H1 (cell line): Measurements from ENCODE around the gene VPS11.

ENCODE experiments used
- CTCF ChIP-seq, 3 experiments: IDR thresholded peaks; 1 replicate in 2 of 3; 2 replicates in 1 of 3; pipeline versions ENCODE4 v1.5.1 to v1.6.1; 2011; ENCODE audit warnings: low read length in 3 of 3, mild to moderate bottlenecking in 3 of 3, inconsistent platforms in 2 of 3, low read depth in 1 of 3, moderate library complexity in 1 of 3; ENCODE audit not compliant: insufficient read depth in 1 of 3; ENCODE audit errors: control extremely low read depth in 1 of 3
- GABPA ChIP-seq: IDR thresholded peaks from 2 replicates; pipeline ENCODE4 v1.6.1; 2011; ENCODE audit warnings: mild to moderate bottlenecking, low read length, moderate library complexity, borderline replicate concordance; ENCODE audit not compliant: insufficient read depth
- HDAC2 ChIP-seq, 2 experiments: fragments of 300-600 bp in 1 of 2; sonication (generic) in 1 of 2; IDR thresholded peaks; 2 replicates each; pipeline ENCODE4 v1.6.1; 2011 to 2012; ENCODE audit warnings: low read depth in 2 of 2, low read length in 2 of 2, mild to moderate bottlenecking in 2 of 2, moderate library complexity in 2 of 2, borderline replicate concordance in 1 of 2, inconsistent platforms in 1 of 2
- JUND ChIP-seq: IDR thresholded peaks from 2 replicates; pipeline ENCODE4 v1.6.1; 2011; ENCODE audit warnings: mild to moderate bottlenecking, improper control_type of control experiment, low read length
- POLR2A ChIP-seq, 2 experiments: IDR thresholded peaks; 1 replicate in 1 of 2; 2 replicates in 1 of 2; pipeline ENCODE4 v1.6.1; 2011; ENCODE audit warnings: low read depth in 2 of 2, low read length in 2 of 2, mild to moderate bottlenecking in 2 of 2; ENCODE audit errors: control extremely low read depth in 1 of 2
- POLR2AphosphoS5 ChIP-seq: IDR thresholded peaks from 2 replicates; pipeline ENCODE4 v1.6.1; 2011; ENCODE audit warnings: low read depth, low read length
- SIN3A ChIP-seq, 2 experiments: IDR thresholded peaks in 1 of 2; conservative IDR thresholded peaks in 1 of 2; 2 replicates each; pipeline ENCODE4 v1.6.1; 2011 to 2012; ENCODE audit warnings: low read length in 2 of 2, improper control_type of control experiment in 1 of 2, low read depth in 1 of 2, mild to moderate bottlenecking in 1 of 2
- SUZ12 ChIP-seq: fragments of 200-600 bp; sonication (generic); IDR thresholded peaks from 2 replicates; pipeline ENCODE4 v1.6.1; 2012; ENCODE audit warnings: mild to moderate bottlenecking, inconsistent platforms, low read length, moderate library complexity, mixed read lengths

DNA sequence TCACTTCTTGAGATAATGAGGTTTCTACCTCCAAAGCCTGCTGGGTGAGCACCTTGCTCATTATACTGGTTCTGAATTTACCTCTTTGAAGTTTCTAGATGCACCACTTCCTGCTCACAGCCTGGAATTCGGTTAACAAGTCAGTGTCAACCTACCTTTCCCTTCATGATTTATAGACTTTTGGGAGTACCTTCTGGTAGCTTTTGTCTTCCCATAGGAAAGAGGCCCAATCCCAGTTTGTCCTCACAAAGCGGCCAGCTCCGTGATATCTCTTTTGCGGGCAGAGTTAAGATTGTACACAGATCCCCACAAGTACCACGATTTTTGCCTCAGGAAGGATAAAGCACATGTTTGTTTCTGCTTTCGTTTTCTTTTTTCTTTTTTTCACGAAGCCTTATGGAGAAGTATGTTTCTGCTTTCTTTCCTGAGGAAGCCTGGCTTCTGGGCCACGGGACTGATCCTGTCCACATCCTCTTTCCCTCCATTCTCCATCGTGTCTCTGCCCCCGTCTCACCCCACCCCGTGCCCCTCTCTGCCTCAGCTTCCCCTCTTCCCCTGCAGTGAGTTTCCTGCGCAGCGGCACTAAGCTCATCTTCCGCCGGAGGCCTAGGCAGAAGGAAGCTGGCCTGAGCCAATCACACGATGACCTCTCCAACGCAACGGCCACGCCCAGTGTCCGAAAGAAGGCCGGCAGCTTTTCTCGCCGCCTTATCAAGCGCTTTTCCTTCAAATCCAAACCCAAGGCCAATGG lies 48.0 kb downstream of the VPS11 start:
- no peak for TF ChIP-seq CTCF (IDR thresholded peaks at IDR 0.05; ENCODE audit: control extremely low read depth in 1 of 3, insufficient read depth in 1 of 3, low read depth in 1 of 3, low read length in 3 of 3)
- TF ChIP-seq GABPA: no peak
- TF ChIP-seq SUZ12: no peak
- no peak for TF ChIP-seq POLR2A (IDR thresholded peaks at IDR 0.05; ENCODE audit: control extremely low read depth in 1 of 2, low read depth in 2 of 2, low read length in 2 of 2)
- no peak for TF ChIP-seq POLR2AphosphoS5
- TF ChIP-seq HDAC2 (IDR thresholded peaks at IDR 0.05; ENCODE audit: borderline replicate concordance in 1 of 2, low read depth in 2 of 2, low read length in 2 of 2): no peak
- no peak for TF ChIP-seq JUND
- no peak for TF ChIP-seq SIN3A (conservative IDR thresholded peaks at IDR 0.05 in 1 of 2, IDR thresholded peaks at IDR 0.05 in 1 of 2; ENCODE audit: low read depth in 1 of 2, low read length in 2 of 2)
